Suprapubic skin (tissue), 4 donors: ENCODE data around the gene CCDC50. TPM values are rescaled to one million over a fixed set of nuclear protein-coding genes. Genes with fewer than 3 reads are reported as not detected.

ENCODE experiments used
- DNase-seq, 2 donors: peaks; one replicate each; pipeline ENCODE4 v3.0.0-alpha.2; 2019; ENCODE audit warnings: low spot score in 2 of 2
- H3K27ac ChIP-seq: fragments of 200-600 bp; sonication (generic); one replicate; pipeline ENCODE4 v1.5.1; 2019
- H3K27me3 ChIP-seq: fragments of 200-600 bp; sonication (generic); one replicate; pipeline ENCODE4 v1.5.1; 2019
- H3K36me3 ChIP-seq: fragments of 200-600 bp; sonication (generic); one replicate; pipeline ENCODE4 v1.5.1; 2019
- H3K4me1 ChIP-seq: fragments of 200-600 bp; sonication (generic); one replicate; pipeline ENCODE4 v1.5.1; 2019
- H3K4me3 ChIP-seq: fragments of 200-600 bp; sonication (generic); one replicate; pipeline ENCODE4 v1.5.1; 2019; ENCODE audit warnings: mild to moderate bottlenecking
- H3K9me3 ChIP-seq: fragments of 200-600 bp; sonication (generic); one replicate; pipeline ENCODE4 v1.5.1; 2019
- CTCF ChIP-seq, 2 donors: fragments of 200-600 bp in 1 of 2; fragments of 450-650 bp in 1 of 2; sonication (generic) in 1 of 2; IDR thresholded peaks; one replicate each; pipeline ENCODE4 v1.5.1; 2016 to 2019; ENCODE audit warnings: antibody characterized with exemption in 2 of 2, mild to moderate bottlenecking in 1 of 2, moderate library complexity in 1 of 2
- EP300 ChIP-seq: sonication (generic); formaldehyde crosslinking; IDR thresholded peaks from one replicate; pipeline ENCODE4 v1.6.1; 2017; ENCODE audit warnings: antibody characterized with exemption
- POLR2A ChIP-seq, 2 donors: fragments of 450-650 bp; IDR thresholded peaks; one replicate each; pipeline ENCODE4 v1.6.1; 2017; ENCODE audit warnings: antibody characterized with exemption in 2 of 2, mild to moderate bottlenecking in 2 of 2, moderate library complexity in 2 of 2
- POLR2AphosphoS5 ChIP-seq, 3 donors: sonication (generic); formaldehyde crosslinking; IDR thresholded peaks; one replicate each; pipeline ENCODE4 v1.6.1; 2017; ENCODE audit warnings: antibody characterized with exemption in 3 of 3
- WGBS: methylation state at CpG from one replicate; pipeline ENCODE4 v1.1.5; 2018; 5-methylcytosine and 5-hydroxymethylcytosine counted together
- total RNA-seq, 4 donors: library from RNA; depleted of rRNA; stranded (reverse); fragments of >200 nt; gene quantifications; one replicate each; pipeline ENCODE4 v1.1.0, GENCODE V29; 2016

Gene CCDC50
- total RNA-seq, 4 donors from 2014 or later: 34.9 to 67.7 (median 42.4) TPM

- Histone ChIP-seq H3K9me3 (no peaks in the 10 kb centered on the region), H3K36me3 (peaks cover 23% of the 10 kb centered on the region), H3K4me3 (no peak overlapping the region), H3K27ac (no peak overlapping the region), H3K4me1 (peaks cover 2% of the 10 kb centered on the region), H3K27me3 (no peaks in the 10 kb centered on the region)
- TF ChIP-seq POLR2A (IDR thresholded peaks at IDR 0.05) (no peak), EP300 (no peak), POLR2AphosphoS5 (IDR thresholded peaks at IDR 0.05) (no peak), CTCF (IDR thresholded peaks at IDR 0.05) (no peak)
- 68% methylated on average over 5 of the region's 5 CpGs for WGBS
- DNase-seq: no peak
These were observed 39.8 kb downstream of the CCDC50 start for GRCh38 chr3:191368755-191369615.

GRCh38 chr3:191369616-191370010, 40.4 kb downstream of the CCDC50 start:
- Histone ChIP-seq H3K9me3 (no peaks in the 10 kb centered on the region), H3K4me3 (no peak overlapping the region), H3K36me3 (peaks cover 23% of the 10 kb centered on the region), H3K4me1 (peaks cover 2% of the 10 kb centered on the region), H3K27me3 (no peaks in the 10 kb centered on the region), H3K27ac (no peak overlapping the region)
- no peak for DNase-seq
- no peak for TF ChIP-seq POLR2AphosphoS5 (IDR thresholded peaks at IDR 0.05)
- TF ChIP-seq CTCF (IDR thresholded peaks at IDR 0.05): no peak
- TF ChIP-seq EP300: no peak
- TF ChIP-seq POLR2A (IDR thresholded peaks at IDR 0.05): no peak
- 78% methylated on average over 2 of the region's 2 CpGs for WGBS

GRCh38 chr3:191372122-191372521, 42.9 kb downstream of the CCDC50 start:
- no peak overlapping the region for H3K4me3 ChIP-seq
- no peaks in the 10 kb centered on the region for H3K9me3 ChIP-seq
- TF ChIP-seq EP300 (no peak), CTCF (IDR thresholded peaks at IDR 0.05) (no peak), POLR2AphosphoS5 (IDR thresholded peaks at IDR 0.05) (no peak), POLR2A (IDR thresholded peaks at IDR 0.05) (no peak)
- DNase-seq: no peak
- H3K27me3 ChIP-seq: no peaks in the 10 kb centered on the region
- peaks cover 17% of the 10 kb centered on the region for H3K4me1 ChIP-seq
- peaks cover 32% of the 10 kb centered on the region for H3K36me3 ChIP-seq
- 91% methylated on average over 2 of the region's 2 CpGs for WGBS
- H3K27ac ChIP-seq: no peak overlapping the region

GRCh38 chr3:191373327-191373726, 44.1 kb downstream of the CCDC50 start:
- WGBS: 61% methylated on average over 4 of the region's 4 CpGs
- Histone ChIP-seq H3K4me1 (peaks cover 29% of the 10 kb centered on the region), H3K36me3 (peaks cover 32% of the 10 kb centered on the region), H3K4me3 (no peak overlapping the region), H3K9me3 (no peaks in the 10 kb centered on the region), H3K27me3 (no peaks in the 10 kb centered on the region), H3K27ac (no peak overlapping the region)
- DNase-seq: no peak
- TF ChIP-seq POLR2AphosphoS5 (IDR thresholded peaks at IDR 0.05) (no peak), EP300 (no peak), POLR2A (IDR thresholded peaks at IDR 0.05) (no peak), CTCF (IDR thresholded peaks at IDR 0.05) (no peak)

GRCh38 chr3:191376516-191377141, 47.4 kb downstream of the CCDC50 start:
- TF ChIP-seq EP300 (no peak), CTCF (IDR thresholded peaks at IDR 0.05) (no peak), POLR2AphosphoS5 (IDR thresholded peaks at IDR 0.05) (no peak), POLR2A (IDR thresholded peaks at IDR 0.05) (no peak)
- H3K27ac ChIP-seq: peak overlapping the region; percentile 65

More at GRCh38 chr3:191376516-191377141, 47.4 kb downstream of the CCDC50 start:
- peaks cover 23% of the 10 kb centered on the region for H3K36me3 ChIP-seq
- H3K4me3 ChIP-seq: no peak overlapping the region
- no peaks in the 10 kb centered on the region for H3K9me3 ChIP-seq
- H3K27me3 ChIP-seq: no peaks in the 10 kb centered on the region
- DNase-seq: no peak
- WGBS: 32% methylated on average over 7 of the region's 7 CpGs
- H3K4me1 ChIP-seq: peaks cover 36% of the 10 kb centered on the region
